ENCODE results near the gene TSPAN33. TPM values are rescaled to one million over a fixed set of nuclear protein-coding genes. Genes with fewer than 3 reads are reported as not detected.
"Not testable (repeated sequence)": the region's sequence is repeated elsewhere in the genome, so short reads cannot be mapped to it uniquely, and the experiment has no call there.

Gene TSPAN33
- total RNA-seq, 1 donor from 2014 or later, result 1.6 TPM

GRCh38 chr7:129170441-129171021 lies 26.0 kb downstream of the TSPAN33 start:
- ATAC-seq, result no peak

- not testable (repeated sequence) for ATAC-seq
Measured at GRCh38 chr7:129173861-129174260, 29.4 kb downstream of the TSPAN33 start.

- ATAC-seq, result no peak
Measured at GRCh38 chr7:129176916-129177710, 32.6 kb downstream of the TSPAN33 start.

GRCh38 chr7:129184981-129185670 lies 40.6 kb downstream of the TSPAN33 start:
- ATAC-seq, result peak; percentile 96

GRCh38 chr7:129186749-129187260 lies 42.3 kb downstream of the TSPAN33 start:
- no peak for ATAC-seq

- no peak for ATAC-seq
Measured at GRCh38 chr7:129187681-129188371, 43.3 kb downstream of the TSPAN33 start.

- peak; percentile 19 for ATAC-seq
Measured at GRCh38 chr7:129188372-129188891, 43.9 kb downstream of the TSPAN33 start, which contains the start of gene SMO. Gene SMO (plus strand): TSS chr7:129188633. CDS start chr7:129189152, 519 bp downstream.

- peak; percentile 34 for ATAC-seq
Measured at GRCh38 chr7:129188892-129189660, 44.6 kb downstream of the TSPAN33 start.

GRCh38 chr7:129189661-129190310 lies 45.3 kb downstream of the TSPAN33 start:
- ATAC-seq, result no peak

GRCh38 chr7:129191272-129191671 lies 46.8 kb downstream of the TSPAN33 start:
- ATAC-seq, result no peak

- no peak for ATAC-seq
Measured at GRCh38 chr7:129193892-129194291, 49.4 kb downstream of the TSPAN33 start.

- ATAC-seq, result no peak
Measured at GRCh38 chr7:129197771-129198170, 53.3 kb downstream of the TSPAN33 start.

- ATAC-seq, result no peak
Measured at GRCh38 chr7:129199406-129199805, 54.9 kb downstream of the TSPAN33 start.

- ATAC-seq, result no peak
Measured at GRCh38 chr7:129202058-129202777, 57.7 kb downstream of the TSPAN33 start.

- ATAC-seq, result no peak
Measured at GRCh38 chr7:129203050-129203741, 58.7 kb downstream of the TSPAN33 start.

- no peak for ATAC-seq
Measured at GRCh38 chr7:129205126-129205818, 60.8 kb downstream of the TSPAN33 start.

GRCh38 chr7:129205987-129206785 lies 61.7 kb downstream of the TSPAN33 start:
- no peak for ATAC-seq

GRCh38 chr7:129208667-129209066 lies 64.2 kb downstream of the TSPAN33 start:
- ATAC-seq, result no peak

Data from esophagus mucosa (tissue), 1 donor.